A549 treated with CpdA at 1 μM for 4 hours (cell line): Measurements from ENCODE around the gene ADAMTS19. TPM values are rescaled to one million over a fixed set of nuclear protein-coding genes. Genes with fewer than 3 reads are reported as not detected.

Experiments used
- total RNA-seq: library from RNA; stranded (reverse); fragments of 200-300 nt; extraction: Qiagen RNA extraction; gene quantifications from 5 replicates; pipeline ENCODE4 v1.2.3, GENCODE V29; 2022; ENCODE audit warnings: low read depth

The ADAMTS19 gene, protein sequence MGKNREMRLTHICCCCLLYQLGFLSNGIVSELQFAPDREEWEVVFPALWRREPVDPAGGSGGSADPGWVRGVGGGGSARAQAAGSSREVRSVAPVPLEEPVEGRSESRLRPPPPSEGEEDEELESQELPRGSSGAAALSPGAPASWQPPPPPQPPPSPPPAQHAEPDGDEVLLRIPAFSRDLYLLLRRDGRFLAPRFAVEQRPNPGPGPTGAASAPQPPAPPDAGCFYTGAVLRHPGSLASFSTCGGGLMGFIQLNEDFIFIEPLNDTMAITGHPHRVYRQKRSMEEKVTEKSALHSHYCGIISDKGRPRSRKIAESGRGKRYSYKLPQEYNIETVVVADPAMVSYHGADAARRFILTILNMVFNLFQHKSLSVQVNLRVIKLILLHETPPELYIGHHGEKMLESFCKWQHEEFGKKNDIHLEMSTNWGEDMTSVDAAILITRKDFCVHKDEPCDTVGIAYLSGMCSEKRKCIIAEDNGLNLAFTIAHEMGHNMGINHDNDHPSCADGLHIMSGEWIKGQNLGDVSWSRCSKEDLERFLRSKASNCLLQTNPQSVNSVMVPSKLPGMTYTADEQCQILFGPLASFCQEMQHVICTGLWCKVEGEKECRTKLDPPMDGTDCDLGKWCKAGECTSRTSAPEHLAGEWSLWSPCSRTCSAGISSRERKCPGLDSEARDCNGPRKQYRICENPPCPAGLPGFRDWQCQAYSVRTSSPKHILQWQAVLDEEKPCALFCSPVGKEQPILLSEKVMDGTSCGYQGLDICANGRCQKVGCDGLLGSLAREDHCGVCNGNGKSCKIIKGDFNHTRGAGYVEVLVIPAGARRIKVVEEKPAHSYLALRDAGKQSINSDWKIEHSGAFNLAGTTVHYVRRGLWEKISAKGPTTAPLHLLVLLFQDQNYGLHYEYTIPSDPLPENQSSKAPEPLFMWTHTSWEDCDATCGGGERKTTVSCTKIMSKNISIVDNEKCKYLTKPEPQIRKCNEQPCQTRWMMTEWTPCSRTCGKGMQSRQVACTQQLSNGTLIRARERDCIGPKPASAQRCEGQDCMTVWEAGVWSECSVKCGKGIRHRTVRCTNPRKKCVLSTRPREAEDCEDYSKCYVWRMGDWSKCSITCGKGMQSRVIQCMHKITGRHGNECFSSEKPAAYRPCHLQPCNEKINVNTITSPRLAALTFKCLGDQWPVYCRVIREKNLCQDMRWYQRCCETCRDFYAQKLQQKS
- not detected in 5 replicates for total RNA-seq

DNA sequence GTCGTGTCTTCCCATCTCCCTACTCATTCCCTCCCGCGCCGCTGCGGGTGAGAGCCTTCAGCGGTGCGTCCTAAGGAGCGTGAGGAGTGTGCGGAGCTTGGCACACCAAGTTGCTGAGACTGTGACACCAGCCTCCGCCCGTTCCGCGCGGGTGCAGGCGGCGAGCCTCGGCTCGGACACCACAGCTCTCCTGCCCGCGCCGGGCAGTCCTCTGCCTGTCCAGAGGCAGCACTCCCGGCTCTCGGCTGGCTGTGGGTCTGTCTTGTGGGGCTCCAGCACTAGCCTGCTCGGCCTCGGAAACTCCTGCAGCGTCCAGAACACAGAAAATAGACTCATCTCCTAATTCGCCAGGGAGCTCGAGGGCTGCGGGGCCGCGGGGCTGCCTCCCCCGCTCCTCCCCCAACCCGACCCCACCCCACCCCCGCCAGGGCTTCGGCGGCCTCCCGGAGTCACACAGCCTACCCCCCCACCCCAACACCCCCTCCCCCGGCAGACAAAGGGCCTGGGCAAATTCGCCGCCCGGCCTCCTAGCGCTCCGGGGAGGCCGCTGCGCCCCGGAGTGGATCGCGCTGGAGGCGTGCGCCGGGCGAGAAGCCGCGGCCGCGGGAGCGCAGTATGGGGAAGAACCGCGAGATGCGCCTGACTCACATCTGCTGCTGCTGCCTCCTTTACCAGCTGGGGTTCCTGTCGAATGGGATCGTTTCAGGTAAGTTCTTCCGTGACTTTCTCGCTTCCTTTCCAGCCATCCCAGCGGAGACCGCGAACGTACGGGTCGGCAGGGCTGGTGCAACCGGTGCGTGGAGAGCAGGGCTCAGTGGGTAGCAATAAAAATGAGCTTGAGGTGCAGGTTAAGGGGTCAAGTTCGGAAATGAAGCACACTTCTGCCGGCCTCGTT, at the start of gene ADAMTS19:
Gene ADAMTS19 (plus strand): TSS at position 522 of the 895 bp plus-strand sequence. CDS start 94 bp downstream, at position 616.

DNA sequence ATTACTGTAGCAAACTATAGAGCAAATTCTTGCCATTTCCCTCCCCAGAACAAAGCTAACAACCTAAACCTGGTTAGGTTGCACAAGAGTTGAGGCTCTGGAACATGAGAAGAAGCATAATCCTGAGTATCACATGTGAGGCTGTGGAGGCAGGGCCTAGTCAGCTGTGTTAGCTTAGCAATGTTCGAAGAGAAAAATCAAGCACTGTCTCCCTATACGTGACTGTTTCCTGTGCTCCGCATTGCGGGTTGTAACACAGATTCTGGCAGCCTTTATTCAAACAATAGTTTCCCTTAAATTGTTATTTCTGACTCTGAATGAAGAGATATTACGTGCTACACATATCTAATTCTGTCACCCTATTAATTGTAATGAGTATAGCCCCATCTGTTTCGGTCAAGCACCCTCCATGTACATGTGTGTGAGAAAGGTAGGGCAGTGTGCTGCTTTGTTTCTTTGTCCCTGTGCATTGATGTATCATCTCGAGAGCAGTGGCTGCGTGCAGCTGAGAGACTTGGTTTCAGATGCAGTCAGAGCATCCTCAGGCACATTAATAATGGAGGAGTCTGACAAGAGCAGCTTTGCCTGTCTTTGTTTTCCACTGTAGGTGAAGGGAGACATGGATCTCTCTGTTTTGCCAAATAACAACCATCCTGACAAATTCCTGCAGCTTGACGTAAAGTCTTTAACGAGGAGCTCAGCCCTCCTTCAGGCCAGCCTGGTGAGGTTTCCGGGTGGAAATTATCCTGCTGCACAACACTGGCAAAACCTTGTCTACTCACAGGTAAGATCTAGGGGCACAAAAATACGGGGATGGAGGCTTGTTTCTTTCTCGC, 287.7 kb downstream of the ADAMTS19 start, which contains the start of gene MINAR2:
Gene MINAR2 (plus strand): TSS at position 523 of the 836 bp plus-strand sequence. CDS start 97 bp downstream, at position 620.

